GM23338 (cell line): ENCODE results near the gene ALPP. TPM values are rescaled to one million over a fixed set of nuclear protein-coding genes. Genes with fewer than 3 reads are reported as not detected.
A peak's percentile ranks its signal among the peaks of the same experiment; 100 is the strongest.
"Not testable (repeated sequence)": the region's sequence is repeated elsewhere in the genome, so short reads cannot be mapped to it uniquely, and the experiment has no call there.

Experiments used
- ATAC-seq: fragments of 200-7000 bp; cut with Tn5 transposase; 3 replicates; pipeline ENCODE4 v1.9.1; 2020
- DNase-seq: peaks from one replicate; pipeline ENCODE4 v3.0.0-alpha.2; 2015; ENCODE audit warnings: low spot score
- H2AFZ ChIP-seq: fragments of 200-600 bp; sonication (generic); 2 replicates; pipeline ENCODE4 v1.8.0; 2016; ENCODE audit warnings: antibody characterized with exemption, mild to moderate bottlenecking, moderate library complexity
- H3F3A ChIP-seq: fragments of 200-600 bp; sonication (generic); replicated peaks from 2 replicates; pipeline ENCODE4 v1.8.0; 2017; ENCODE audit warnings: antibody characterized with exemption, mixed run types, low read depth
- H3K27ac ChIP-seq: fragments of 200-600 bp; sonication (generic); 2 replicates; pipeline ENCODE4 v1.6.1; 2016; ENCODE audit warnings: low read depth
- H3K27me3 ChIP-seq: fragments of 200-600 bp; sonication (generic); 2 replicates; pipeline ENCODE4 v1.8.0; 2016; ENCODE audit warnings: mild to moderate bottlenecking, mixed run types, moderate library complexity; ENCODE audit not compliant: insufficient read depth
- H3K36me3 ChIP-seq: fragments of 200-600 bp; sonication (generic); 2 replicates; pipeline ENCODE4 v1.8.0; 2016; ENCODE audit warnings: mild to moderate bottlenecking; ENCODE audit not compliant: insufficient read depth
- H3K4me1 ChIP-seq: fragments of 200-600 bp; sonication (generic); 2 replicates; pipeline ENCODE4 v1.8.0; 2016; ENCODE audit warnings: mild to moderate bottlenecking, moderate library complexity; ENCODE audit not compliant: insufficient read depth
- H3K4me2 ChIP-seq: fragments of 200-600 bp; sonication (generic); 2 replicates; pipeline ENCODE4 v1.7.1; 2017; ENCODE audit warnings: mixed run types
- H3K4me3 ChIP-seq: fragments of 200-600 bp; sonication (generic); 2 replicates; pipeline ENCODE4 v1.6.1; 2016; ENCODE audit warnings: mixed run types
- H3K79me2 ChIP-seq: fragments of 200-600 bp; sonication (generic); replicated peaks from 2 replicates; pipeline ENCODE4 v1.8.0; 2017; ENCODE audit warnings: mild to moderate bottlenecking; ENCODE audit not compliant: insufficient read depth
- H3K9me2 ChIP-seq: fragments of 200-600 bp; sonication (generic); 2 replicates; pipeline ENCODE4 v1.8.0; 2017; ENCODE audit not compliant: insufficient read depth
- H4K20me1 ChIP-seq: fragments of 200-600 bp; sonication (generic); replicated peaks from 2 replicates; pipeline ENCODE4 v1.8.0; 2017; ENCODE audit warnings: mild to moderate bottlenecking; ENCODE audit not compliant: insufficient read depth
- H3K27ac Mint-ChIP-seq: 2 replicates; pipeline ENCODE4 v1.8.0; 2020; ENCODE audit warnings: inconsistent platforms, mild to moderate bottlenecking, moderate library complexity, mixed read lengths
- H3K27me3 Mint-ChIP-seq: 3 replicates; pipeline ENCODE4 v1.8.0; 2022; ENCODE audit warnings: low read depth, mild to moderate bottlenecking, moderate library complexity, mixed read lengths, inconsistent platforms; ENCODE audit not compliant: insufficient read depth, poor library complexity
- H3K36me3 Mint-ChIP-seq: 3 replicates; pipeline ENCODE4 v1.8.0; 2021; ENCODE audit warnings: low read depth, mild to moderate bottlenecking, inconsistent platforms, moderate library complexity, mixed read lengths
- H3K4me1 Mint-ChIP-seq: 3 replicates; pipeline ENCODE4 v1.8.0; 2020; ENCODE audit warnings: mild to moderate bottlenecking, inconsistent platforms, mixed read lengths
- H3K4me3 Mint-ChIP-seq: 3 replicates; pipeline ENCODE4 v1.8.0; 2021; ENCODE audit warnings: moderate library complexity, mild to moderate bottlenecking, inconsistent platforms, mixed read lengths
- H3K9me3 Mint-ChIP-seq: 3 replicates; pipeline ENCODE4 v1.8.0; 2020; ENCODE audit warnings: moderate library complexity, mild to moderate bottlenecking, inconsistent platforms, mixed read lengths
- CREB1 ChIP-seq: fragments of 250-450 bp; sonication (Bioruptor Pico); IDR thresholded peaks from 2 replicates; pipeline ENCODE4 v1.5.0; 2020; ENCODE audit warnings: low read depth, mild to moderate bottlenecking, moderate library complexity
- CTCF ChIP-seq, 2 experiments: fragments of 200-600 bp in 1 of 2; sonication (generic) in 1 of 2; conservative IDR thresholded peaks; 2 replicates each; pipeline versions ENCODE4 v1.5.1 to v1.6.1; 2016 to 2017; ENCODE audit warnings: antibody characterized with exemption in 2 of 2, low read depth in 2 of 2, mild to moderate bottlenecking in 2 of 2, moderate library complexity in 1 of 2
- ETS1 ChIP-seq: IDR thresholded peaks from 2 replicates; pipeline ENCODE4 v1.6.1; 2016; ENCODE audit warnings: antibody characterized with exemption
- EZH2phosphoT487 ChIP-seq: fragments of 200-600 bp; sonication (generic); IDR thresholded peaks from one replicate; pipeline ENCODE4 v1.8.1; 2018; ENCODE audit warnings: antibody characterized with exemption; ENCODE audit not compliant: unreplicated experiment
- JUNB ChIP-seq: IDR thresholded peaks from one replicate; pipeline ENCODE4 v1.6.1; 2016; ENCODE audit warnings: antibody characterized with exemption; ENCODE audit not compliant: unreplicated experiment
- NANOG ChIP-seq: IDR thresholded peaks from 2 replicates; pipeline ENCODE4 v1.6.1; 2016; ENCODE audit warnings: antibody characterized with exemption, borderline replicate concordance
- ZNF331 ChIP-seq: fragments of 250-450 bp; sonication (Bioruptor Pico); IDR thresholded peaks from 2 replicates; pipeline ENCODE4 v1.5.0; 2020; ENCODE audit warnings: low read depth, mild to moderate bottlenecking, moderate library complexity
- polyA plus RNA-seq: library from polyadenylated mRNA; unstranded; fragments of >200 nt; fragmentation: Nextera tagmentation; extraction: Ambion mirVana; gene quantifications from 2 replicates; pipeline ENCODE4 v1.2.1, GENCODE V29; 2016
- total RNA-seq: library from RNA; depleted of rRNA; stranded (reverse); fragments of >200 nt; shearing (Covaris generic); gene quantifications from 2 replicates; pipeline ENCODE4 v1.2.3, GENCODE V29; 2014

Gene ALPP
- total and polyA plus RNA-seq, 2 experiments from 2014 or later, result 0.28 TPM; not detected in 1

- Histone ChIP-seq H3K4me2 (peak overlapping the region; percentile 48; the same call in 1 of the 2 replicates), H3K4me3 (peak overlapping the region; percentile 30; the same call in 1 of the 2 replicates), H3K27me3 (peaks cover 48% of the 10 kb centered on the region)
- H3K36me3 Mint-ChIP-seq, H2AFZ ChIP-seq, H4K20me1 ChIP-seq, H3K79me2 ChIP-seq, H3F3A ChIP-seq, H3K4me1 ChIP-seq, H3K27ac ChIP-seq, H3K9me3 Mint-ChIP-seq, H3K4me1 Mint-ChIP-seq, H3K9me2 ChIP-seq, H3K36me3 ChIP-seq, H3K4me3 Mint-ChIP-seq, H3K27ac Mint-ChIP-seq: not testable (repeated sequence)
- peak in 1 of 2 experiments; percentile 60; a peak in 2 of 4 replicates for TF ChIP-seq CTCF (conservative IDR thresholded peaks at IDR 0.05; ENCODE audit: low read depth in 2 of 2)
- H3K27me3 Mint-ChIP-seq, result peaks cover 36% of the 10 kb centered on the region
- ATAC-seq, result peak; percentile 58
- peak; percentile 59 for DNase-seq
Measured at GRCh38 chr2:232381204-232382031, 2.9 kb downstream of the ALPP start.

GRCh38 chr2:232382331-232383225 lies 4.0 kb downstream of the ALPP start:
- no peaks in the 10 kb centered on the region for H3F3A ChIP-seq
- H3K79me2 ChIP-seq, result no peaks in the 10 kb centered on the region
- ATAC-seq (no peak), DNase-seq (no peak)
- peaks cover 47% of the 10 kb centered on the region for H3K27me3 Mint-ChIP-seq
- H3K9me3 Mint-ChIP-seq, result no peaks in the 10 kb centered on the region
- peaks cover 9% of the 10 kb centered on the region; the same call in 2 of the 3 replicates for H3K4me1 Mint-ChIP-seq
- no peaks in the 10 kb centered on the region for H4K20me1 ChIP-seq
- no peaks in the 10 kb centered on the region; the same call in 2 of the 3 replicates for H3K36me3 Mint-ChIP-seq
- no peaks in the 10 kb centered on the region for H3K9me2 ChIP-seq
- H3K4me1 ChIP-seq, result peaks cover 9% of the 10 kb centered on the region
- no peak overlapping the region for H3K4me2 ChIP-seq
- H3K27me3 ChIP-seq, result peaks cover 59% of the 10 kb centered on the region
- H3K36me3 ChIP-seq, result no peaks in the 10 kb centered on the region
- no peak overlapping the region for H2AFZ ChIP-seq
- no peak overlapping the region for H3K4me3 Mint-ChIP-seq
- H3K4me3 ChIP-seq, result no peak overlapping the region
- no peak overlapping the region for H3K27ac ChIP-seq
- no peak overlapping the region for H3K27ac Mint-ChIP-seq
- no peak for TF ChIP-seq NANOG
- no peak for TF ChIP-seq EZH2phosphoT487
- no peak for TF ChIP-seq CREB1
- TF ChIP-seq JUNB, result no peak
- TF ChIP-seq ETS1, result no peak
- TF ChIP-seq ZNF331, result no peak
- no peak for TF ChIP-seq CTCF (conservative IDR thresholded peaks at IDR 0.05; ENCODE audit: low read depth in 2 of 2)
